Activated naive CD4-positive, alpha-beta T cell treated with anti-CD3 and anti-CD28 coated beads, Interleukin-2, amount 50 U/mL, for 72 hours (primary cell): ENCODE data around the gene PSD4. TPM values are rescaled to one million over a fixed set of nuclear protein-coding genes. Genes with fewer than 3 reads are reported as not detected.

Experiments
- ATAC-seq, 2 donors: fragments of 150-1000 bp; cut with Tn5 transposase; 2 replicates each; pipeline ENCODE4 v1.10.0; 2021; ENCODE audit warnings: mild to moderate bottlenecking in 2 of 2, moderate library complexity in 2 of 2
- DNase-seq, 2 donors: peaks; one replicate each; pipeline ENCODE4 v3.0.0; 2021 to 2022; ENCODE audit warnings: low spot score in 2 of 2
- H3K27ac Mint-ChIP-seq, 2 donors: one replicate each; pipeline ENCODE4 v1.8.0; 2022; ENCODE audit warnings: mild to moderate bottlenecking in 2 of 2, mixed read lengths in 2 of 2
- H3K36me3 Mint-ChIP-seq, 2 donors: one replicate each; pipeline ENCODE4 v1.8.0; 2022; ENCODE audit warnings: mixed read lengths in 2 of 2
- H3K9me3 Mint-ChIP-seq, 2 donors: one replicate each; pipeline ENCODE4 v1.8.0; 2022; ENCODE audit warnings: mixed read lengths in 2 of 2
- total RNA-seq, 2 donors: library from RNA; stranded (reverse); gene quantifications; one replicate each; pipeline ENCODE4 v1.2.3, GENCODE V29; 2022

The PSD4 gene
- total RNA-seq, 2 donors from 2014 or later = 137 to 305 TPM

- DNase-seq (no peak), ATAC-seq (no peak)
- Mint-ChIP-seq H3K9me3 (no peaks in the 10 kb centered on the region), H3K36me3 (no peaks in the 10 kb centered on the region), H3K27ac (peak overlapping the region in 1 of 2 donors; percentile 22)
Measured at GRCh38 chr2:113137827-113138226, 35.9 kb upstream of the PSD4 start.

- Mint-ChIP-seq H3K36me3 (no peaks in the 10 kb centered on the region), H3K27ac (peak overlapping the region in 1 of 2 donors; percentile 22), H3K9me3 (no peaks in the 10 kb centered on the region)
- peak; percentile 81 for ATAC-seq
- DNase-seq = peak in 1 of 2 donors; percentile 75
Measured at GRCh38 chr2:113138428-113139322, 35.1 kb upstream of the PSD4 start.

- Mint-ChIP-seq H3K36me3 (no peaks in the 10 kb centered on the region), H3K9me3 (no peaks in the 10 kb centered on the region), H3K27ac (no peak overlapping the region)
- no peak for ATAC-seq
- no peak for DNase-seq
Measured at GRCh38 chr2:113141451-113141850, 32.3 kb upstream of the PSD4 start.

GRCh38 chr2:113142290-113142689 is 31.5 kb upstream of the PSD4 start:
- Mint-ChIP-seq H3K36me3 (no peaks in the 10 kb centered on the region), H3K27ac (no peak overlapping the region), H3K9me3 (no peaks in the 10 kb centered on the region)
- DNase-seq (no peak), ATAC-seq (no peak)

GRCh38 chr2:113144259-113144658 is 29.5 kb upstream of the PSD4 start:
- ATAC-seq = no peak
- no peaks in the 10 kb centered on the region for H3K9me3 Mint-ChIP-seq

GRCh38 chr2:113148606-113149552 is 24.9 kb upstream of the PSD4 start:
- DNase-seq = no peak
- H3K36me3 Mint-ChIP-seq = no peaks in the 10 kb centered on the region
- ATAC-seq = no peak
- peak overlapping the region in 1 of 2 donors; percentile 14 for H3K27ac Mint-ChIP-seq
- H3K9me3 Mint-ChIP-seq = no peaks in the 10 kb centered on the region

More at GRCh38 chr2:113144259-113144658, 29.5 kb upstream of the PSD4 start:
- Mint-ChIP-seq H3K36me3 (no peaks in the 10 kb centered on the region), H3K27ac (no peak overlapping the region)
- no peak for DNase-seq

GRCh38 chr2:113149553-113150257 is 24.1 kb upstream of the PSD4 start:
- Mint-ChIP-seq H3K9me3 (no peaks in the 10 kb centered on the region), H3K36me3 (no peaks in the 10 kb centered on the region), H3K27ac (peak overlapping the region; percentile 14 to 24)
- DNase-seq = no peak
- ATAC-seq = no peak

- Mint-ChIP-seq H3K27ac (no peak overlapping the region), H3K9me3 (no peaks in the 10 kb centered on the region), H3K36me3 (no peaks in the 10 kb centered on the region)
- no peak for DNase-seq
- no peak for ATAC-seq
Measured at GRCh38 chr2:113150258-113150601, 23.5 kb upstream of the PSD4 start.

GRCh38 chr2:113155331-113155730 is 18.4 kb upstream of the PSD4 start:
- ATAC-seq (no peak), DNase-seq (no peak)
- Mint-ChIP-seq H3K36me3 (peaks cover 4 to 5% of the 10 kb centered on the region in 2 donors), H3K27ac (no peak overlapping the region), H3K9me3 (no peaks in the 10 kb centered on the region)

GRCh38 chr2:113156278-113157117 is 17.3 kb upstream of the PSD4 start:
- H3K27ac Mint-ChIP-seq = peak overlapping the region in 1 of 2 donors; percentile 79
- DNase-seq (no peak), ATAC-seq (peak; percentile 43 to 62)
- no peaks in the 10 kb centered on the region for H3K9me3 Mint-ChIP-seq
- peaks cover 4 to 5% of the 10 kb centered on the region in 2 donors for H3K36me3 Mint-ChIP-seq

- H3K9me3 Mint-ChIP-seq = no peaks in the 10 kb centered on the region
- H3K27ac Mint-ChIP-seq = peak overlapping the region in 1 of 2 donors; percentile 89
- peak; percentile 76 to 77 for ATAC-seq
- peak in 1 of 2 donors; percentile 46 for DNase-seq
- peaks cover 4 to 5% of the 10 kb centered on the region in 2 donors for H3K36me3 Mint-ChIP-seq
Measured at GRCh38 chr2:113157118-113157896, 16.5 kb upstream of the PSD4 start.

GRCh38 chr2:113157897-113158753 is 15.6 kb upstream of the PSD4 start:
- peaks cover 4 to 5% of the 10 kb centered on the region in 2 donors for H3K36me3 Mint-ChIP-seq
- ATAC-seq (peak; percentile 69 to 74), DNase-seq (no peak)
- no peaks in the 10 kb centered on the region for H3K9me3 Mint-ChIP-seq
- H3K27ac Mint-ChIP-seq = peak overlapping the region; percentile 44 to 89

GRCh38 chr2:113158884-113159553 is 14.8 kb upstream of the PSD4 start:
- no peaks in the 10 kb centered on the region for H3K9me3 Mint-ChIP-seq
- ATAC-seq (no peak), DNase-seq (no peak)
- peaks cover 4 to 5% of the 10 kb centered on the region in 2 donors for H3K36me3 Mint-ChIP-seq
- peak overlapping the region in 1 of 2 donors; percentile 89 for H3K27ac Mint-ChIP-seq

GRCh38 chr2:113160248-113160647 is 13.5 kb upstream of the PSD4 start:
- ATAC-seq = no peak
- no peaks in the 10 kb centered on the region for H3K9me3 Mint-ChIP-seq

More at GRCh38 chr2:113160248-113160647, 13.5 kb upstream of the PSD4 start:
- Mint-ChIP-seq H3K36me3 (peaks cover 4 to 5% of the 10 kb centered on the region in 2 donors), H3K27ac (no peak overlapping the region)
- DNase-seq = no peak
